Endothelial cell of umbilical vein (primary cell): ENCODE measurements around the gene EHBP1L1. TPM values are rescaled to one million over a fixed set of nuclear protein-coding genes. Genes with fewer than 3 reads are reported as not detected.

ENCODE experiments used
- BruUV-seq: library from RNA; stranded (reverse); fragments of 400-500 nt; replicated peaks from 2 replicates; lab custom pipeline; 2021; lab: Mats Ljungman, UMichigan
- CTCF ChIA-PET: fragments of 300-600, 350-600 bp; sonication (Branson Sonifier 250); formaldehyde crosslinking; loops from one replicate; lab custom pipeline; 2021; ENCODE audit warnings: antibody characterized with exemption, inconsistent platforms; lab: Charles Lee
- POLR2A ChIA-PET: fragments of 300-600, 350-600 bp; sonication (Branson Sonifier 250); formaldehyde crosslinking; loops from one replicate; lab custom pipeline; 2021; ENCODE audit warnings: antibody characterized with exemption, inconsistent platforms; lab: Charles Lee
- DNase-seq: peaks from one replicate; pipeline ENCODE4 v3.0.0-alpha.2; 2011; ENCODE audit warnings: low read depth, low spot score
- FAIRE-seq: peaks from 2 replicates; lab custom pipeline; 2011; peaks lifted over from hg19 to GRCh38; lab: Jason Lieb, UNC
- H2AFZ ChIP-seq: 2 replicates; pipeline ENCODE4 v1.6.0; 2012; ENCODE audit warnings: low read depth, low read length, control low read depth, inconsistent platforms
- H3K27ac ChIP-seq: 2 replicates; pipeline ENCODE4 v1.5.1; 2011; ENCODE audit warnings: low read depth, mild to moderate bottlenecking, control low read depth, low read length, moderate library complexity; ENCODE audit not compliant: insufficient read depth
- H3K27me3 ChIP-seq, 2 experiments: 2 replicates each; pipeline versions ENCODE4 v1.6.0 to v1.6.1; 2011; ENCODE audit warnings: low read length in 2 of 2, mixed read lengths in 1 of 2; ENCODE audit not compliant: control insufficient read depth in 2 of 2, insufficient read depth in 2 of 2
- H3K36me3 ChIP-seq, 2 experiments: 2 replicates in 1 of 2; 3 replicates in 1 of 2; pipeline ENCODE4 v1.5.1; 2011; ENCODE audit warnings: low read length in 2 of 2, mild to moderate bottlenecking in 1 of 2, moderate library complexity in 1 of 2; ENCODE audit not compliant: control insufficient read depth in 2 of 2, insufficient read depth in 2 of 2; ENCODE audit errors: extremely low read depth in 1 of 2
- H3K4me1 ChIP-seq: 3 replicates; pipeline ENCODE4 v1.5.1; 2011; ENCODE audit warnings: mild to moderate bottlenecking, low read length; ENCODE audit not compliant: control insufficient read depth, insufficient read depth; ENCODE audit errors: extremely low read depth
- H3K4me2 ChIP-seq: 2 replicates; pipeline ENCODE4 v1.6.1; 2011; ENCODE audit warnings: low read length, control low read depth, mixed read lengths; ENCODE audit not compliant: insufficient read depth
- H3K4me3 ChIP-seq, 3 experiments: fragments of 200-600 bp in 1 of 3; sonication (generic), shearing (Covaris generic) in 1 of 3; replicated peaks in 1 of 3; 2 replicates each; pipeline ENCODE4 v1.5.1; 2011 to 2016; ENCODE audit warnings: control low read depth in 3 of 3, low read length in 3 of 3, mild to moderate bottlenecking in 2 of 3, inconsistent platforms in 1 of 3, low read depth in 1 of 3, moderate library complexity in 1 of 3; ENCODE audit not compliant: insufficient read depth in 1 of 3
- H3K79me2 ChIP-seq: 2 replicates; pipeline ENCODE4 v1.6.0; 2012; ENCODE audit warnings: low read length, inconsistent platforms; ENCODE audit not compliant: control insufficient read depth, insufficient read depth
- H3K9ac ChIP-seq: replicated peaks from 2 replicates; pipeline ENCODE3; 2011; ENCODE audit warnings: low read length, control low read depth; ENCODE audit not compliant: insufficient read depth; ENCODE audit errors: extremely low read depth
- H3K9me1 ChIP-seq: replicated peaks from 3 replicates; pipeline ENCODE4 v1.6.0; 2011; ENCODE audit warnings: mild to moderate bottlenecking, low read length; ENCODE audit not compliant: control insufficient read depth, insufficient read depth; ENCODE audit errors: extremely low read depth
- H3K9me3 ChIP-seq: replicated peaks from 2 replicates; pipeline ENCODE4 v1.5.1; 2012; ENCODE audit warnings: low read length, inconsistent platforms; ENCODE audit not compliant: control insufficient read depth, insufficient read depth
- H4K20me1 ChIP-seq: replicated peaks from 2 replicates; pipeline ENCODE3; 2011; ENCODE audit warnings: mild to moderate bottlenecking, low read length; ENCODE audit not compliant: control insufficient read depth, insufficient read depth; ENCODE audit errors: extremely low read depth
- CTCF ChIP-seq, 2 donors: IDR thresholded peaks; 1 replicate in 1 of 2; 2 replicates in 1 of 2; pipeline ENCODE4 v1.5.1; 2011; ENCODE audit warnings: low read length in 2 of 2, mild to moderate bottlenecking in 2 of 2, moderate library complexity in 2 of 2, control low read depth in 1 of 2, inconsistent platforms in 1 of 2, low read depth in 1 of 2; ENCODE audit not compliant: insufficient read depth in 1 of 2; ENCODE audit errors: extremely low read depth in 1 of 2
- FOS ChIP-seq: IDR thresholded peaks from 2 replicates; pipeline ENCODE4 v1.6.1; 2011; ENCODE audit warnings: mild to moderate bottlenecking, low read length, moderate library complexity, borderline replicate concordance; ENCODE audit not compliant: insufficient read depth
- MYC ChIP-seq: IDR thresholded peaks from one replicate; pipeline ENCODE4 v1.6.1; 2011; ENCODE audit warnings: mild to moderate bottlenecking, low read depth, low read length
- POLR2A ChIP-seq: IDR thresholded peaks from 2 replicates; pipeline ENCODE4 v1.6.1; 2012; ENCODE audit warnings: low read depth, mild to moderate bottlenecking, control low read depth, low read length
- dilution Hi-C: fragments of 300-500 bp; cut with MboI; formaldehyde crosslinking; loops from one replicate; pipeline ENCODE4 v1.15.0; 2019; ENCODE audit warnings: low sequenced_read_pairs; ENCODE audit not compliant: extremely low pct_ligation_motif_present
- intact Hi-C: fragments of 100-400 bp; cut with micrococcal nuclease; formaldehyde crosslinking; loops from one replicate; pipeline ENCODE4 v1.10.0; 2022
- polyA plus RNA-seq, 4 experiments: library from polyadenylated mRNA; depleted of rRNA in 3 of 4; stranded (reverse) in 3 of 4; unstranded in 1 of 4; fragments of >200 nt; gene quantifications; 2 replicates each; pipeline versions ENCODE4 v1.2.1 to v1.2.3, GENCODE V29; 2011 to 2012; ENCODE audit warnings: missing spikeins in 1 of 4
- total RNA-seq: library from RNA; stranded (reverse); gene quantifications from 2 replicates; pipeline ENCODE4 v1.2.3, GENCODE V29; 2021

Gene EHBP1L1
- total and polyA plus RNA-seq, 2 donors (not counting 3 experiments of a cell fraction or from before 2014, with no cell fraction given), result 12.7 to 19.7 TPM

- no TSS peak for BruUV-seq
- no peaks in the 10 kb centered on the region for H3K9me3 ChIP-seq
- H3K27ac ChIP-seq, result no peak overlapping the region
These were observed 4.4 kb upstream of the EHBP1L1 start for GRCh38 chr11:65571420-65571819.

More at GRCh38 chr11:65571420-65571819, 4.4 kb upstream of the EHBP1L1 start:
- H3K9me1 ChIP-seq, result no peaks in the 10 kb centered on the region
- H4K20me1 ChIP-seq, result no peaks in the 10 kb centered on the region
- FAIRE-seq (no peak), DNase-seq (no peak)
- H3K4me2 ChIP-seq, result peak overlapping the region; percentile 82
- ChIA-PET CTCF (interaction anchor here (1.5 to 9.7 kb wide), 7 partner anchors 12 to 46 kb away, joined by 4 to 167 read pairs (median 10); partner anchors contain the start of genes LTBP3 and SCYL1), POLR2A (interaction anchor here (0.6 kb wide), 1 partner anchor 63 kb away, joined by 3 read pairs; no protein-coding TSS in a partner anchor)
- peaks cover 25% of the 10 kb centered on the region for H3K79me2 ChIP-seq
- TF ChIP-seq CTCF (IDR thresholded peaks at IDR 0.05; ENCODE audit: extremely low read depth in 1 of 2, insufficient read depth in 1 of 2, low read depth in 1 of 2, low read length in 2 of 2) (no peak), POLR2A (no peak), MYC (no peak), FOS (no peak)
- no peak overlapping the region for H3K4me3 ChIP-seq
- peaks cover 48% of the 10 kb centered on the region for H3K4me1 ChIP-seq
- intact Hi-C loops (loop anchor here (2.0 to 5.0 kb wide), 3 partner anchors 25 to 189 kb away; partner anchors contain the start of gene SLC25A45), dilution Hi-C loops (no loop called here)
- H3K27me3 ChIP-seq, result no peaks in the 10 kb centered on the region
- H2AFZ ChIP-seq, result no peak overlapping the region
- no peaks in the 10 kb centered on the region for H3K36me3 ChIP-seq
- H3K9ac ChIP-seq, result no peak overlapping the region
